HEK293T (cell line): ENCODE results near the gene KRT6A.

Source experiments
- CTCF ChIA-PET: fragments of 350-600 bp; formaldehyde crosslinking; extraction: SDS; loops from one replicate; lab custom pipeline; 2021; ENCODE audit warnings: antibody characterized with exemption, inconsistent platforms; lab: Yijun Ruan, JAX
- POLR2A ChIA-PET: fragments of 350-600 bp; formaldehyde crosslinking; extraction: SDS; loops from one replicate; lab custom pipeline; 2020; ENCODE audit warnings: antibody characterized with exemption, inconsistent platforms; lab: Yijun Ruan, JAX
- DNase-seq: peaks from one replicate; pipeline ENCODE4 v3.0.0; 2012; ENCODE audit warnings: mixed read lengths; ENCODE audit errors: extremely low spot score
- ARNT ChIP-seq: fragments of 450-650 bp; IDR thresholded peaks from 2 replicates; pipeline ENCODE4 v1.6.1; 2017; ENCODE audit warnings: mild to moderate bottlenecking
- BHLHE40 ChIP-seq: fragments of 450-650 bp; IDR thresholded peaks from 2 replicates; pipeline ENCODE4 v1.6.1; 2016; ENCODE audit warnings: mild to moderate bottlenecking, moderate library complexity, borderline replicate concordance
- CTBP1 ChIP-seq: fragments of 450-650 bp; IDR thresholded peaks from 2 replicates; pipeline ENCODE4 v1.6.1; 2016; ENCODE audit warnings: borderline replicate concordance
- ELF4 ChIP-seq: fragments of 450-650 bp; IDR thresholded peaks from 2 replicates; pipeline ENCODE4 v1.6.1; 2017; ENCODE audit warnings: antibody characterized with exemption
- FOXA1 ChIP-seq: fragments of 450-650 bp; IDR thresholded peaks from 2 replicates; pipeline ENCODE4 v1.6.1; 2016; ENCODE audit warnings: mild to moderate bottlenecking
- FOXK2 ChIP-seq: fragments of 450-650 bp; IDR thresholded peaks from 2 replicates; pipeline ENCODE4 v1.6.1; 2016; ENCODE audit warnings: mild to moderate bottlenecking
- FOXM1 ChIP-seq: fragments of 450-650 bp; IDR thresholded peaks from 2 replicates; pipeline ENCODE4 v1.6.1; 2017; ENCODE audit warnings: mild to moderate bottlenecking, borderline replicate concordance
- HDGF ChIP-seq: fragments of 450-650 bp; IDR thresholded peaks from 2 replicates; pipeline ENCODE4 v1.6.1; 2017; ENCODE audit warnings: antibody characterized with exemption, borderline replicate concordance
- L3MBTL2 ChIP-seq: fragments of 450-650 bp; conservative IDR thresholded peaks from 2 replicates; pipeline ENCODE4 v1.6.1; 2016; ENCODE audit warnings: mild to moderate bottlenecking
- LEF1 ChIP-seq: fragments of 450-650 bp; IDR thresholded peaks from 2 replicates; pipeline ENCODE4 v1.6.1; 2017; ENCODE audit warnings: mild to moderate bottlenecking, borderline replicate concordance
- NFRKB ChIP-seq: fragments of 450-650 bp; IDR thresholded peaks from 2 replicates; pipeline ENCODE4 v1.6.1; 2016; ENCODE audit warnings: mild to moderate bottlenecking, moderate library complexity
- SP1 ChIP-seq: fragments of 450-650 bp; IDR thresholded peaks from 2 replicates; pipeline ENCODE4 v1.6.1; 2017
- SUZ12 ChIP-seq: fragments of 450-650 bp; IDR thresholded peaks from 2 replicates; pipeline ENCODE4 v1.6.1; 2016; ENCODE audit warnings: mild to moderate bottlenecking
- TARDBP ChIP-seq: fragments of 450-650 bp; IDR thresholded peaks from 2 replicates; pipeline ENCODE4 v1.6.1; 2016
- ZNF384 ChIP-seq: fragments of 450-650 bp; IDR thresholded peaks from 2 replicates; pipeline ENCODE4 v1.6.1; 2016
- TF ChIP-seq, protein P1 (sequence below): fragments of 450-650 bp; IDR thresholded peaks from 2 replicates; pipeline ENCODE4 v1.6.1; 2016

The KRT6A gene

GRCh38 chr12:52530905-52531304 lies 37.8 kb upstream of the KRT6A start:
- ChIA-PET POLR2A (no interaction called here), CTCF (no interaction called here)
- TF ChIP-seq L3MBTL2 (no peak), FOXA1 (no peak), ZNF384 (no peak), ARNT (no peak), SP1 (no peak), NFRKB (no peak), TARDBP (no peak), FOXK2 (no peak), SUZ12 (no peak), CTBP1 (no peak), FOXM1 (no peak)
- TF ChIP-seq, protein P1, sequence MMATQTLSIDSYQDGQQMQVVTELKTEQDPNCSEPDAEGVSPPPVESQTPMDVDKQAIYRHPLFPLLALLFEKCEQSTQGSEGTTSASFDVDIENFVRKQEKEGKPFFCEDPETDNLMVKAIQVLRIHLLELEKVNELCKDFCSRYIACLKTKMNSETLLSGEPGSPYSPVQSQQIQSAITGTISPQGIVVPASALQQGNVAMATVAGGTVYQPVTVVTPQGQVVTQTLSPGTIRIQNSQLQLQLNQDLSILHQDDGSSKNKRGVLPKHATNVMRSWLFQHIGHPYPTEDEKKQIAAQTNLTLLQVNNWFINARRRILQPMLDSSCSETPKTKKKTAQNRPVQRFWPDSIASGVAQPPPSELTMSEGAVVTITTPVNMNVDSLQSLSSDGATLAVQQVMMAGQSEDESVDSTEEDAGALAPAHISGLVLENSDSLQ = no peak
- DNase-seq = no peak

DNA sequence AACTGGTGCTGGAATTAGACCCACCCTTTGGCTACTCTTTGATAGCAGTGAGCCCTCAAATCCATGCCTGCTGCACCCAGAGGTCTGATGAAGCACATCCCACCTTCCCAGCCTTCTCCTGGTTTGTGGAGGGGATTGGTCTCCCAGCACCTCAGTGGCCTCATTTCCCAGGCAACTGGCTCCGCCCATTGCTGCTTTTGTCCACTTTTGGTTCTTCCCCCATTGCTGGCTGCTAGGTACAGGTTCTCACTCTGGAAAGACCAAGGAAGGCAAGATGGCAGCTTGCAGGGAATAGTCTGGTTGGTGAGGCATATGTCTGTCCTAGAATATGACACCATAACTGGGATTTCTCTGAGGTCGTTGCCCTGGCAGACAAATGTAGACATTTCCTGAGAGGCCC lies 37.3 kb upstream of the KRT6A start:
- ChIA-PET POLR2A (no interaction called here), CTCF (no interaction called here)
- TF ChIP-seq L3MBTL2 (no peak), BHLHE40 (no peak), CTBP1 (no peak)
- TF ChIP-seq, protein P1 = no peak
- no peak for DNase-seq

DNA sequence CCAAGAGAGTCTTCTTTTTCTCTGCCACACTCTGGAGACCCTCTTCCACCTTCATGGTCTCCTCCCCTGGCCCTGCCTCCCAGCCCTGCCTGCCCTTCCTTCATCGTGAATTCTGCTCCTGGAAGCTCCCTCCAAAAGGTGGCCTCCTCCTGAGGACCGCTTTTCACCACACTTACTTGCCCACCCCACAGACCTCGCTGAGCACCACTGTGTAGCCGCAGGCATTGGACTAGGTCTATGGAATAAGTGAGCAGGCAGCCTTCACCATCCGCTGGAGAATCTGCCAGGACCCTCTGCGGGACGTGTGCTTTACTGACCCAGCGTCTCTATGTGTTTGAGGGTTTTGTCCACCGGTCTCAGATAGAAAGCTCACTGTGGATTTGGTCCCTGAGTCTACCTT lies 36.8 kb upstream of the KRT6A start:
- POLR2A ChIA-PET = no interaction called here
- no peak for DNase-seq
- CTCF ChIA-PET = no interaction called here
- TF ChIP-seq TARDBP = no peak
- TF ChIP-seq L3MBTL2 = no peak
- TF ChIP-seq LEF1 = no peak
- no peak for TF ChIP-seq ZNF384
- TF ChIP-seq, protein P1 = no peak
- no peak for TF ChIP-seq ELF4
- TF ChIP-seq HDGF = no peak
- no peak for TF ChIP-seq FOXA1
- TF ChIP-seq ARNT = no peak
- TF ChIP-seq NFRKB = no peak
- TF ChIP-seq SP1 = no peak
- no peak for TF ChIP-seq CTBP1
- no peak for TF ChIP-seq FOXM1
- no peak for TF ChIP-seq FOXK2
- no peak for TF ChIP-seq SUZ12
- TF ChIP-seq BHLHE40 = no peak

- ChIA-PET CTCF (interaction anchor here (0.6 kb wide), 1 partner anchor 32 kb away, joined by 4 read pairs; no protein-coding TSS in a partner anchor), POLR2A (no interaction called here)
- TF ChIP-seq, protein P1 = no peak
- TF ChIP-seq BHLHE40 = no peak
- no peak for TF ChIP-seq TARDBP
- no peak for TF ChIP-seq L3MBTL2
- TF ChIP-seq ELF4 = no peak
- TF ChIP-seq FOXA1 = no peak
- no peak for TF ChIP-seq FOXM1
- no peak for TF ChIP-seq ZNF384
- TF ChIP-seq HDGF = no peak
- TF ChIP-seq SUZ12 = no peak
- no peak for TF ChIP-seq NFRKB
- no peak for TF ChIP-seq FOXK2
- no peak for TF ChIP-seq LEF1
- TF ChIP-seq ARNT = no peak
- no peak for TF ChIP-seq SP1
- TF ChIP-seq CTBP1 = no peak
- no peak for DNase-seq
These were observed 36.4 kb upstream of the KRT6A start for GRCh38 chr12:52529417-52529816.

- CTCF ChIA-PET = no interaction called here
- no peak for DNase-seq
- POLR2A ChIA-PET = no interaction called here
- no peak for TF ChIP-seq FOXA1
- TF ChIP-seq SUZ12 = no peak
- no peak for TF ChIP-seq TARDBP
- no peak for TF ChIP-seq FOXM1
- TF ChIP-seq ELF4 = no peak
- TF ChIP-seq, protein P1 = no peak
- TF ChIP-seq CTBP1 = no peak
These were observed 35.6 kb upstream of the KRT6A start for GRCh38 chr12:52528641-52529143.
